ENCODE results near the gene SLC5A11. TPM values are rescaled to one million over a fixed set of nuclear protein-coding genes. Genes with fewer than 3 reads are reported as not detected.

Gene SLC5A11
- polyA plus RNA-seq, 2 of the 4 experiments (the other 2 are of a cell fraction) = 0.40 to 0.43 TPM

DNA sequence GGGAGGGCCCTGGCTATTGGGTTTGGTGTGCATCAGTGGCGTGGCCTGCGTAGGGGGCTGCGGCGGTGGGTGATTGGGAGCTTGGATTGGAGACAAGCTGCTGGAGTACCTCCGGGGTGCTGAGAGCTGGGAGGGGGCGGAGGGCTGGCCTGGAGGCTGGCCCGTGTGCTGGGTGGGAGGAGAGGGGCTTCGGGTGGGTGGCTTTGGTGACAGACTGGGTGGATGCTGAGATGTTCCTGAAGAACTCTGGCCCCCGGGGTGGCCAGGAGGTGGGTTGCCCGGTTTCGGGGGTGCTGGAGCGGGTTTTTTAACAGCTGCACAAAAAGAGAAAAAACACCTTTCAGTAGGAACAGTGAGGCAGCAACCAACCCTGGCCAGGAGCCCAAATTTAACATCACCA is 85.3 kb downstream of the SLC5A11 start:
- CTCF ChIA-PET = interaction anchor here (1.0 to 2.6 kb wide), 2 partner anchors 9 to 97 kb away, joined by 4 to 8 read pairs; no protein-coding TSS in a partner anchor
- POLR2A ChIA-PET = no interaction called here
- ATAC-seq = no peak

GRCh38 chr16:24935336-24935735 is 89.6 kb downstream of the SLC5A11 start:
- DNase-seq (ENCODE audit: low read depth in 1 of 2, low spot score in 1 of 2) (no peak), FAIRE-seq (no peak), ATAC-seq (no peak)
- ChIA-PET POLR2A (no interaction called here), CTCF (interaction anchor here (0.6 to 1.3 kb wide), 4 partner anchors 18 to 101 kb away, joined by 3 read pairs; no protein-coding TSS in a partner anchor)
- Histone ChIP-seq H3K9me3 (no peaks in the 10 kb centered on the region), H3K4me1 (no peaks in the 10 kb centered on the region), H3K27ac (no peak overlapping the region), H3K4me3 (no peak overlapping the region), H3K4me2 (no peak overlapping the region)
- TF ChIP-seq RCOR1 (IDR thresholded peaks at IDR 0.05; ENCODE audit: low read depth, low read length) (no peak), MAFK (IDR thresholded peaks at IDR 0.05; ENCODE audit: partially characterized antibody) (no peak), FOSB (CRISPR knock-in tag; IDR thresholded peaks at IDR 0.05) (no peak), ZSCAN20 (CRISPR knock-in tag; IDR thresholded peaks at IDR 0.05) (no peak), SMC3 (IDR thresholded peaks at IDR 0.05) (no peak), GATA3 (IDR thresholded peaks at IDR 0.05; ENCODE audit: borderline replicate concordance) (no peak), REST (IDR thresholded peaks at IDR 0.05) (no peak), HEYL (CRISPR knock-in tag; IDR thresholded peaks at IDR 0.05) (no peak), HOXA7 (CRISPR knock-in tag; IDR thresholded peaks at IDR 0.05) (no peak), HES2 (IDR thresholded peaks at IDR 0.05) (no peak)
- 83% methylated on average over 6 of the region's 6 CpGs for WGBS (ENCODE audit: missing lambda C conversion rate)

More for the DNA sequence above, 85.3 kb downstream of the SLC5A11 start:
- FAIRE-seq = no peak
- Histone ChIP-seq H3K4me2 (no peak overlapping the region), H3K27ac (no peak overlapping the region), H3K4me1 (no peaks in the 10 kb centered on the region), H3K9me3 (no peaks in the 10 kb centered on the region), H3K4me3 (no peak overlapping the region)
- 99% methylated on average over 9 of the region's 12 CpGs for WGBS (ENCODE audit: missing lambda C conversion rate)
- no peak for DNase-seq (ENCODE audit: low read depth in 1 of 2, low spot score in 1 of 2)
- TF ChIP-seq POLR2A (IDR thresholded peaks at IDR 0.05; ENCODE audit: low read length) (no peak), CHD2 (IDR thresholded peaks at IDR 0.05; ENCODE audit: low read length, partially characterized antibody) (no peak), RARB (CRISPR knock-in tag; IDR thresholded peaks at IDR 0.05) (no peak), RFX5 (IDR thresholded peaks at IDR 0.05) (no peak), JUNB (IDR thresholded peaks at IDR 0.05) (no peak), FOXS1 (CRISPR knock-in tag; IDR thresholded peaks at IDR 0.05) (no peak), E2F6 (IDR thresholded peaks at IDR 0.05; ENCODE audit: borderline replicate concordance, low read depth) (no peak), ESRRA (IDR thresholded peaks at IDR 0.05; ENCODE audit: borderline replicate concordance, low read length) (no peak), CBX2 (IDR thresholded peaks at IDR 0.05; ENCODE audit: borderline replicate concordance, low read depth) (no peak), TFCP2L1 (CRISPR knock-in tag; IDR thresholded peaks at IDR 0.05) (no peak), CEBPB (IDR thresholded peaks at IDR 0.05) (no peak)

- Histone ChIP-seq H3K9me3 (no peaks in the 10 kb centered on the region), H3K4me2 (no peak overlapping the region), H3K4me3 (no peak overlapping the region), H3K27ac (no peak overlapping the region), H3K4me1 (no peaks in the 10 kb centered on the region)
- POLR2A ChIA-PET = no interaction called here
- CTCF ChIA-PET = interaction anchor here (0.9 to 1.3 kb wide), 2 partner anchors 21 to 102 kb away, joined by 3 read pairs; no protein-coding TSS in a partner anchor
- no peak for FAIRE-seq
- no peak for ATAC-seq
- TF ChIP-seq NFE2L2 (conservative IDR thresholded peaks at IDR 0.05; ENCODE audit: low read length) (no peak), RNF2 (IDR thresholded peaks at IDR 0.05; ENCODE audit: borderline replicate concordance, low read depth) (no peak)
- DNase-seq (ENCODE audit: low read depth in 1 of 2, low spot score in 1 of 2) = no peak
- 71% methylated on average over 4 of the region's 4 CpGs for WGBS (ENCODE audit: missing lambda C conversion rate)
Observed at GRCh38 chr16:24936151-24936550, 90.4 kb downstream of the SLC5A11 start.

Measured in A549 (cell line).